Measurements from ENCODE around the gene RABGAP1.

DNA sequence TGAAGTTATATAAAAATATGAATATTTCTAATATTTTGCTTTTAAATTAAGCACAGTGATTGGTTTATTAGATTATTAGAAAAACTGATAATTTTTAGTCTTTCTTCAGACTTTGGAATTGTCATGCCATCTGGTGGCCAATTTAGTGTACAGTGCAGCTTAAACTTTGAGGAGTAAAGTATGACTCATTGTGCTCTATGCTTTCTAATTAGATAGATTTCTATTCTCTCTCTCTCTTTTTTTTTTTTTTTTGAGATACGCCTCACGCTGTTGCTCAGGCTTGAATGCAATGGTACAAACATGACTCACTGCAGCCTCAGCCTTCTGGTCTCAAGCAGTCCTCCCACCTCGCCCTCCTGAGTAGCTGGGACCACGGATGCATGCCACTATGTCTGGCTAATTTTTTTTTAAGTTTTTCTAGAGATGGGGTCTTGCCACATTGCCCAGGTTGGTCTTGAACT lies 50.6 kb downstream of the RABGAP1 start:
- no peak for TF ChIP-seq HDGF (IDR thresholded peaks at IDR 0.05; ENCODE audit: borderline replicate concordance)
- TF ChIP-seq PKNOX1 (IDR thresholded peaks at IDR 0.05) = no peak
- TF ChIP-seq SP1 (IDR thresholded peaks at IDR 0.05) = no peak
- TF ChIP-seq BHLHE40 (IDR thresholded peaks at IDR 0.05; ENCODE audit: borderline replicate concordance) = no peak
- no peak for TF ChIP-seq FOXM1 (IDR thresholded peaks at IDR 0.05; ENCODE audit: borderline replicate concordance)
